HepG2 (cell line): ENCODE measurements around the gene SEMA3F. TPM values are rescaled to one million over a fixed set of nuclear protein-coding genes. Genes with fewer than 3 reads are reported as not detected.

Experiments used
- ATAC-seq: fragments of 200-7000 bp; cut with Tn5 transposase; 3 replicates; pipeline ENCODE4 v1.9.1; 2020; ENCODE audit warnings: mild to moderate bottlenecking, moderate library complexity
- BruUV-seq: library from RNA; stranded (reverse); fragments of 400-500 nt; replicated peaks from 2 replicates; lab custom pipeline; 2021; lab: Mats Ljungman, UMichigan
- CTCF ChIA-PET: fragments of 300-600 bp; formaldehyde crosslinking; extraction: SDS; loops from one replicate; lab custom pipeline; 2021; ENCODE audit warnings: low total read pairs, inconsistent platforms, low intra/inter-chr PET ratio; lab: Yijun Ruan, JAX
- POLR2A ChIA-PET: fragments of 350-600 bp; sonication (Branson Sonifier 250); formaldehyde crosslinking; loops from one replicate; lab custom pipeline; 2020; ENCODE audit warnings: antibody characterized with exemption, inconsistent platforms; lab: Yijun Ruan, JAX
- DNase-seq: peaks from one replicate; pipeline ENCODE4 v3.0.0-alpha.2; 2015; ENCODE audit warnings: low spot score
- FAIRE-seq: peaks from 3 replicates; lab custom pipeline; 2011; peaks lifted over from hg19 to GRCh38; lab: Jason Lieb, UNC
- H2AFZ ChIP-seq: one replicate; pipeline ENCODE4 v1.6.1; 2011; ENCODE audit warnings: low read length, inconsistent platforms
- H3K27ac ChIP-seq: fragments of 300-600 bp; 3 replicates; pipeline ENCODE4 v1.8.0; 2011; ENCODE audit warnings: mixed run types, mild to moderate bottlenecking, mixed read lengths, low read length, inconsistent platforms; ENCODE audit not compliant: insufficient read depth; ENCODE audit errors: extremely low read length
- H3K27me3 ChIP-seq, 2 experiments: fragments of 200-600 bp in 1 of 2; 2 replicates in 1 of 2; 3 replicates in 1 of 2; pipeline versions ENCODE4 v1.6.0 to v1.8.0; 2011; ENCODE audit warnings: low read length in 2 of 2, mild to moderate bottlenecking in 2 of 2, moderate library complexity in 2 of 2, inconsistent platforms in 1 of 2; ENCODE audit not compliant: insufficient read depth in 2 of 2, control insufficient read depth in 1 of 2
- H3K36me3 ChIP-seq, 2 experiments: fragments of 200-600 bp in 1 of 2; replicated peaks in 1 of 2; 2 replicates in 1 of 2; 3 replicates in 1 of 2; pipeline versions ENCODE4 v1.5.1 to v1.8.0; 2011; ENCODE audit warnings: low read length in 2 of 2, inconsistent platforms in 1 of 2; ENCODE audit not compliant: insufficient read depth in 2 of 2, control insufficient read depth in 1 of 2
- H3K4me1 ChIP-seq: 2 replicates; pipeline ENCODE4 v1.5.1; 2012; ENCODE audit warnings: low read length, inconsistent platforms; ENCODE audit not compliant: insufficient read depth
- H3K4me2 ChIP-seq: 2 replicates; pipeline ENCODE4 v1.6.0; 2011; ENCODE audit warnings: low read depth, low read length, inconsistent platforms
- H3K4me3 ChIP-seq, 3 experiments: fragments of 200-600 bp in 1 of 3; sonication (generic), shearing (Covaris generic) in 1 of 3; replicated peaks in 1 of 3; 2 replicates each; pipeline ENCODE4 v1.5.1; 2011 to 2016; ENCODE audit warnings: low read length in 3 of 3, inconsistent platforms in 2 of 3, low read depth in 2 of 3, mild to moderate bottlenecking in 2 of 3, control low read depth in 1 of 3, mixed read lengths in 1 of 3; ENCODE audit not compliant: insufficient read depth in 1 of 3
- H3K79me2 ChIP-seq: one replicate; pipeline ENCODE4 v1.6.1; 2011; ENCODE audit warnings: low read length, inconsistent platforms; ENCODE audit not compliant: insufficient read depth
- H3K9ac ChIP-seq: 2 replicates; pipeline ENCODE4 v1.6.0; 2011; ENCODE audit warnings: mild to moderate bottlenecking, low read depth, low read length, inconsistent platforms; ENCODE audit not compliant: insufficient read depth
- H3K9me3 ChIP-seq: 2 replicates; pipeline ENCODE4 v1.5.1; 2012; ENCODE audit warnings: mild to moderate bottlenecking, low read length
- H4K20me1 ChIP-seq: 2 replicates; pipeline ENCODE4 v1.6.0; 2011; ENCODE audit warnings: inconsistent platforms, mild to moderate bottlenecking, low read length, moderate library complexity; ENCODE audit not compliant: insufficient read depth
- SALL1 ChIP-seq: sonication (generic); formaldehyde crosslinking; IDR thresholded peaks from 2 replicates; pipeline ENCODE4 v1.8.0; 2022; ENCODE audit warnings: mild to moderate bottlenecking, missing genetic modification reagents
- SAP130 ChIP-seq: IDR thresholded peaks from 2 replicates; pipeline ENCODE4 v1.6.1; 2016; ENCODE audit warnings: low read depth
- SRSF1 ChIP-seq: fragments of 200-400 bp; formaldehyde crosslinking; optimal IDR thresholded peaks from 2 replicates; pipeline ENCODE3; 2017; ENCODE audit warnings: mild to moderate bottlenecking, low read depth, low read length, moderate library complexity
- TCF7L2 ChIP-seq: IDR thresholded peaks from 2 replicates; pipeline ENCODE4 v1.6.1; 2011; ENCODE audit warnings: mild to moderate bottlenecking, low read depth, low read length, moderate library complexity
- ZNF275 ChIP-seq: sonication (generic); formaldehyde crosslinking; IDR thresholded peaks from 2 replicates; pipeline ENCODE4 v1.8.0; 2022; ENCODE audit warnings: missing genetic modification reagents, mild to moderate bottlenecking, inconsistent platforms, borderline replicate concordance
- ZNF687 ChIP-seq: sonication (generic); formaldehyde crosslinking; IDR thresholded peaks from 2 replicates; pipeline ENCODE4 v1.5.1; 2020; ENCODE audit warnings: mild to moderate bottlenecking, missing genetic modification reagents, moderate library complexity
- WGBS: methylation state at CpG from one replicate; pipeline ENCODE4 v1.1.6; 2017; ENCODE audit warnings: low lambda C conversion rate; 5-methylcytosine and 5-hydroxymethylcytosine counted together
- in situ Hi-C: cut with HindIII; loops from 2 replicates; pipeline ENCODE4 v1.10.0; 2017; ENCODE audit warnings: low pct_unique_long_range_greater_than_20kb; ENCODE audit not compliant: extremely low pct_ligation_motif_present
- intact Hi-C: fragments of 100-400 bp; cut with micrococcal nuclease; formaldehyde crosslinking; loops from one replicate; pipeline ENCODE4 v1.10.0; 2022; ENCODE audit not compliant: unreplicated experiment
- polyA plus RNA-seq, 8 experiments: library from polyadenylated mRNA; depleted of rRNA in 3 of 8; stranded (reverse) in 7 of 8; unstranded in 1 of 8; fragments of >200 nt; fragmentation: Illumina TruSeq in 4 of 8; extraction: Trizol in 4 of 8; gene quantifications; 2 replicates each; pipeline versions ENCODE4 v1.2.1 to v1.2.3, GENCODE V29; 2011 to 2016; ENCODE audit warnings: low read depth in 4 of 8, missing spikeins in 1 of 8, mixed read lengths in 1 of 8; ENCODE audit not compliant: insufficient read depth in 1 of 8
- total RNA-seq, 5 experiments: library from RNA; depleted of rRNA; stranded (reverse); fragments of >200 nt; fragmentation: Illumina TruSeq; extraction: Trizol; gene quantifications; 2 replicates each; pipeline ENCODE4 v1.2.3, GENCODE V29; 2016; ENCODE audit warnings: low read depth in 1 of 5

The SEMA3F gene
- total and polyA plus RNA-seq, 2 of the 13 experiments (the other 11 are each of a cell fraction or from before 2014, with no cell fraction given): 7.6 to 17.2 TPM

DNA sequence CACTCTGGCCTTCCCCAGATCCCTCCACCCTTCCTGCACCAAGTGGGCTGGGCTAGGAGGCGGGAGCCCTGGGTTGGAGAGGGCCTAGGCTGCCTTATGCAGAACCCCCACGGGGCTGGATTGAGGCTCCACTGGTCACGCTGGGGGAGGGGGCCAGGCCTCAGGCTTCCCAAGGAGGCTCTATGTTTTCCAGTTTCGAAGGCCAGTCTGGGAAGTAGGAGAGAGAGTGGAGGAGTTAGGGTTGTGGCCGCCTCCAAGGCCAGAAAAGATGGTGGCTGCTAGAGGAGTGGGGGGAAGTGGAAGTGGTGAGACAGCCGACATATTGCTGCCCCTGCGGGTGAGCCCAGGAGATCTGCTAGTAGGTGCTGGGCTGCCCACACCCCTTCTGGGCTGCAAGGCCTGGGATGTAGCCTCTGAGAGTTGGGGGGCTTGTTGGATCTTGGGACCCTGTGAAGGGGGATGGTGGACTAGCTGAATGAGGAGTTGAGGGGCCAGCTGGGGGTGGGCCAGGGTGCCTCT is 82.1 kb downstream of the SEMA3F start:
- H3K4me3 ChIP-seq: peak overlapping the region; percentile 85 to 93 (median 87)
- no peak overlapping the region for H3K27ac ChIP-seq
- H3K9ac ChIP-seq: peak overlapping the region; percentile 81; the same call in 1 of the 2 replicates
- no peaks in the 10 kb centered on the region; a peak in 1 of 5 replicates for H3K27me3 ChIP-seq
- H3K4me1 ChIP-seq: peaks cover 53% of the 10 kb centered on the region
- H3K79me2 ChIP-seq: peaks cover 29% of the 10 kb centered on the region
- H3K4me2 ChIP-seq: peak overlapping the region; percentile 79
- ATAC-seq (no peak), FAIRE-seq (no peak), DNase-seq (no peak)
- no peaks in the 10 kb centered on the region for H4K20me1 ChIP-seq
- in situ Hi-C loops (no loop called here), intact Hi-C loops (no loop called here)
- 42% methylated on average over 7 of the region's 7 CpGs for WGBS
- H3K36me3 ChIP-seq: peaks cover 0 to 2% of the 10 kb centered on the region in 2 experiments; a peak in 1 of 5 replicates
- ChIA-PET POLR2A (interaction anchor here (0.7 to 2.7 kb wide), 7 partner anchors 16 to 77 kb away, joined by 3 to 55 read pairs (median 19); no protein-coding TSS in a partner anchor), CTCF (no interaction called here)
- no peak overlapping the region for H2AFZ ChIP-seq
- no TSS peak for BruUV-seq
- no peaks in the 10 kb centered on the region for H3K9me3 ChIP-seq
- TF ChIP-seq SALL1: 0 out of 2 replicates have a peak, but pooled peaks have one; percentile 20
- no peak for TF ChIP-seq TCF7L2

- POLR2A ChIA-PET: interaction anchor here (1.0 to 1.2 kb wide), 2 partner anchors 10 to 22 kb away, joined by 3 to 4 read pairs; no protein-coding TSS in a partner anchor
- no peaks in the 10 kb centered on the region for H3K9me3 ChIP-seq
- in situ Hi-C loops: no loop called here
Measured at GRCh38 chr3:50237754-50238548, 82.8 kb downstream of the SEMA3F start.

More at GRCh38 chr3:50237754-50238548, 82.8 kb downstream of the SEMA3F start:
- ATAC-seq (no peak), DNase-seq (no peak), FAIRE-seq (no peak)
- no peak overlapping the region for H3K27ac ChIP-seq
- no CpG with 5 or more reads among the region's 31 CpGs for WGBS
- no peak overlapping the region for H3K4me3 ChIP-seq
- peaks cover 53% of the 10 kb centered on the region for H3K4me1 ChIP-seq
- no peaks in the 10 kb centered on the region for H4K20me1 ChIP-seq
- no TSS peak for BruUV-seq
- H2AFZ ChIP-seq: no peak overlapping the region
- intact Hi-C loops: no loop called here
- H3K9ac ChIP-seq: peak overlapping the region; percentile 81; the same call in 1 of the 2 replicates
- H3K27me3 ChIP-seq: no peaks in the 10 kb centered on the region; a peak in 1 of 5 replicates
- peaks cover 29% of the 10 kb centered on the region for H3K79me2 ChIP-seq
- H3K36me3 ChIP-seq: peaks cover 0 to 2% of the 10 kb centered on the region in 2 experiments; a peak in 1 of 5 replicates
- CTCF ChIA-PET: no interaction called here
- TF ChIP-seq SAP130 (CRISPR knock-in tag) (no peak), SRSF1 (peak; percentile 39), ZNF687 (CRISPR knock-in tag) (0 out of 2 replicates have a peak, but pooled peaks have one; percentile 8), ZNF275 (CRISPR knock-in tag) (no peak)
- peak overlapping the region; percentile 79 for H3K4me2 ChIP-seq
